Fibroblast of pulmonary artery (primary cell): ENCODE measurements around the gene PTGER2.

Experiments
- DNase-seq: peaks from one replicate; pipeline ENCODE4 v3.0.0-alpha.2; 2010; ENCODE audit warnings: low read depth
- H3K4me3 ChIP-seq: replicated peaks from 2 replicates; pipeline ENCODE4 v1.5.1; 2011; ENCODE audit warnings: low read depth, mild to moderate bottlenecking, control low read depth, low read length, moderate library complexity
- CTCF ChIP-seq: IDR thresholded peaks from 2 replicates; pipeline ENCODE4 v1.5.1; 2011; ENCODE audit warnings: mild to moderate bottlenecking, control low read depth, low read length, inconsistent platforms; ENCODE audit errors: missing control alignments

The PTGER2 gene

GRCh38 chr14:52313903-52314594, at the start of gene PTGER2:
TSS of gene PTGER2 (plus strand) at chr14:52314312. CDS start at chr14:52314549, 237 bp downstream.
- DNase-seq, result peak; percentile 87
- peak within 1 kb of the TSS; percentile 52 for H3K4me3 ChIP-seq
- TF ChIP-seq CTCF, result no peak

GRCh38 chr14:52265253-52265652, 48.9 kb upstream of the PTGER2 start:
- no peak for DNase-seq
- no peak overlapping the region for H3K4me3 ChIP-seq
- no peak for TF ChIP-seq CTCF

GRCh38 chr14:52266179-52266578, 47.9 kb upstream of the PTGER2 start:
- no peak overlapping the region for H3K4me3 ChIP-seq
- DNase-seq, result peak; percentile 82

GRCh38 chr14:52266782-52267181, 47.3 kb upstream of the PTGER2 start:
- TF ChIP-seq CTCF, result no peak
- peak; percentile 28 for DNase-seq
- no peak overlapping the region for H3K4me3 ChIP-seq

More at GRCh38 chr14:52266179-52266578, 47.9 kb upstream of the PTGER2 start:
- TF ChIP-seq CTCF, result no peak

GRCh38 chr14:52267501-52268278, 46.4 kb upstream of the PTGER2 start, which contains the start of gene PTGDR:
TSS of gene PTGDR (plus strand) at chr14:52267698. CDS start at chr14:52267815, 117 bp downstream.
- TF ChIP-seq CTCF, result no peak
- DNase-seq, result peak; percentile 12
- H3K4me3 ChIP-seq, result peak within 1 kb of the TSS; percentile 28

- TF ChIP-seq CTCF, result no peak
- H3K4me3 ChIP-seq, result peak overlapping the region; percentile 28
- DNase-seq, result peak; percentile 17
Measured at GRCh38 chr14:52268279-52269061, 45.6 kb upstream of the PTGER2 start.
